ENCODE data around the gene KAT6B.

The KAT6B gene

DNA sequence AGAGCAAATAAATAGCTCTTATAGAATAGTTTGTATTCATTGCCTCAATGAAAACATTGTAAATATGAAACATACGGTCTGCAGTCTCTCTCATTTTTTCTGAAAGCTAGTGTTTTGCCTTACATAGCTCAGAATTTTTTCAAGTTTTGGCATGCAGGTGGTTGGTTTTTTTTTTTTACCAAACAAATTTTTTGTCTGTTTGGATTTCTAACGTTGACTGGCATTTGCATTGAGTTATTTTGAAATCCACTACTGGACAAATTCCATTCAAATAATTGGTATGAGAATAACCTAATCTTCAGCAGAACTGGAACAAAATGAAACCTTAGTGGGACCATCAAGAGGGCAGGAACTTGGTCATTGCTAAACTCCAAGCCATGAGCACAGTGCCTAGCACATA, 177.5 kb downstream of the KAT6B start:
- Histone ChIP-seq H3K27ac (no peak overlapping the region), H3K27me3 (ENCODE audit: control insufficient read depth, insufficient read depth, low read length) (no peaks in the 10 kb centered on the region), H3K4me2 (ENCODE audit: low read length) (no peak overlapping the region), H3K9ac (no peak overlapping the region), H2AFZ (no peak overlapping the region), H3K36me3 (ENCODE audit: control insufficient read depth, insufficient read depth, low read length) (no peaks in the 10 kb centered on the region), H3K4me1 (no peaks in the 10 kb centered on the region), H3K4me3 (ENCODE audit: low read depth, low read length) (no peak overlapping the region), H3K79me2 (peaks cover 2% of the 10 kb centered on the region), H3K9me3 (ENCODE audit: control insufficient read depth, low read length) (no peaks in the 10 kb centered on the region)
- TF ChIP-seq, protein P1, sequence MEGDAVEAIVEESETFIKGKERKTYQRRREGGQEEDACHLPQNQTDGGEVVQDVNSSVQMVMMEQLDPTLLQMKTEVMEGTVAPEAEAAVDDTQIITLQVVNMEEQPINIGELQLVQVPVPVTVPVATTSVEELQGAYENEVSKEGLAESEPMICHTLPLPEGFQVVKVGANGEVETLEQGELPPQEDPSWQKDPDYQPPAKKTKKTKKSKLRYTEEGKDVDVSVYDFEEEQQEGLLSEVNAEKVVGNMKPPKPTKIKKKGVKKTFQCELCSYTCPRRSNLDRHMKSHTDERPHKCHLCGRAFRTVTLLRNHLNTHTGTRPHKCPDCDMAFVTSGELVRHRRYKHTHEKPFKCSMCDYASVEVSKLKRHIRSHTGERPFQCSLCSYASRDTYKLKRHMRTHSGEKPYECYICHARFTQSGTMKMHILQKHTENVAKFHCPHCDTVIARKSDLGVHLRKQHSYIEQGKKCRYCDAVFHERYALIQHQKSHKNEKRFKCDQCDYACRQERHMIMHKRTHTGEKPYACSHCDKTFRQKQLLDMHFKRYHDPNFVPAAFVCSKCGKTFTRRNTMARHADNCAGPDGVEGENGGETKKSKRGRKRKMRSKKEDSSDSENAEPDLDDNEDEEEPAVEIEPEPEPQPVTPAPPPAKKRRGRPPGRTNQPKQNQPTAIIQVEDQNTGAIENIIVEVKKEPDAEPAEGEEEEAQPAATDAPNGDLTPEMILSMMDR (IDR thresholded peaks at IDR 0.05) = no peak

DNA sequence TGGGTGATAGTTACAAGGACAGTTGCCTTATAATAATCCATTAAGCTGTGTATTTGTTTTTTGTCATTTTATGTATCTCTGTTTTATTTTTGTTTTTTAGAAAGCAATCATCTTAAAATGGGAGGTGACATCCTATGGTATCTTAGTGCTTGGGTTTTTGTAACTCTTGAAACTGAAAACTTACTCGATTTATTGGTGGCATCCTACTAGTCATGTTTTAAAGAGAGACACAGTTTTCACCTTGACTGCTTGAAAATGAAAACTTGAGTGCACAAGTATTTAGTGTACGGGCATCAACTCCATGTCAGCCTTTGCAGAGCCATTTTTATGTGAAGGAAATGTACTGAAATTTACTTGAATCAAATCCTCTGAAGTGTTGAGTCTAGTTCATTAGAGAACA, 181.2 kb downstream of the KAT6B start:
- no peaks in the 10 kb centered on the region for H3K4me1 ChIP-seq
- H2AFZ ChIP-seq = no peak overlapping the region
- H3K4me3 ChIP-seq (ENCODE audit: low read depth, low read length) = no peak overlapping the region
- H3K36me3 ChIP-seq (ENCODE audit: control insufficient read depth, insufficient read depth, low read length) = no peaks in the 10 kb centered on the region
- H3K4me2 ChIP-seq (ENCODE audit: low read length) = no peak overlapping the region
- no peaks in the 10 kb centered on the region for H3K9me3 ChIP-seq (ENCODE audit: control insufficient read depth, low read length)
- H3K27me3 ChIP-seq (ENCODE audit: control insufficient read depth, insufficient read depth, low read length) = no peaks in the 10 kb centered on the region
- TF ChIP-seq, protein P1 (IDR thresholded peaks at IDR 0.05) = no peak
- no peak overlapping the region for H3K9ac ChIP-seq
- H3K79me2 ChIP-seq = peaks cover 4% of the 10 kb centered on the region
- no peak overlapping the region for H3K27ac ChIP-seq

DNA sequence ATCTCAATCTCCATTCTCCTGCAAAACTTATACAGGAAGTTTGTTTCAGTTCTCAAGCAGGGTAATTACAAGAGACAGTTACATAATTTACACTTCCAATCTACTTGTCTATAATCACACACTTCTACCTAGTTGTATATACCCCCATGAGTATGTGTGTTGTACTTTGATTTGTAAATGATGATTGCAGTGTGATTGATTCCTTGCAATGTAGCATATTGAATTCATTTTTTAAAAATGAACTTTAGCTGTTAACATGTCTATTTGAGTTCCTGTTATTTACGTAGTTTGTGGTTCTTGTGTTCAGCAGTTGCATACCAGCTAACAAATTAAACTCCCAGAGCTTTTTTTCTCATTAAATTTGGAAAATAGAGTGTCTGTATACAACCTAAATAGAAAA, 182.6 kb downstream of the KAT6B start:
- H3K9ac ChIP-seq = no peak overlapping the region
- H3K9me3 ChIP-seq (ENCODE audit: control insufficient read depth, low read length) = no peaks in the 10 kb centered on the region
- no peaks in the 10 kb centered on the region for H3K27me3 ChIP-seq (ENCODE audit: control insufficient read depth, insufficient read depth, low read length)
- no peak overlapping the region for H2AFZ ChIP-seq
- H3K27ac ChIP-seq = no peak overlapping the region
- H3K4me3 ChIP-seq (ENCODE audit: low read depth, low read length) = no peak overlapping the region
- H3K4me1 ChIP-seq = no peaks in the 10 kb centered on the region
- TF ChIP-seq, protein P1 (IDR thresholded peaks at IDR 0.05) = no peak
- no peaks in the 10 kb centered on the region for H3K36me3 ChIP-seq (ENCODE audit: control insufficient read depth, insufficient read depth, low read length)
- peaks cover 9% of the 10 kb centered on the region for H3K79me2 ChIP-seq
- H3K4me2 ChIP-seq (ENCODE audit: low read length) = no peak overlapping the region

DNA sequence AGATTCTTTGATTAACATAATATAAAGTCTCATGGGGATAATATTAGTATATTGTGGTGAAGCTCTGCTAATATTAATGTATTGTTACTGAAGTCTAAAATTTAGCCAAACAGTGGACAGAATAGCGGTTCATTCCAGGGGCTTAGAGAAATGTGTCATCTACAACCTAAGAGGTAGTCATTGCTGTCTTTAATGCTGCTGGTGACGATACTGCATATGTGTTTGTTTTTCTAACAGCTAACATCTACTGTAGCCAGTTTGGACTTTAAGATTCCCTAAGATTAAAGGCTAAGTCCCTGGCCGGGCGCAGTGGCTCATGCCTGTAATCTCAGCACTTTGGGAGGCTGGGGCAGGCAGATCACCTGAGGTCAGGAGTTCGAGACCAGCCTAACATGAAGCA, 183.0 kb downstream of the KAT6B start:
- H3K27ac ChIP-seq = no peak overlapping the region
- no peak overlapping the region for H3K4me2 ChIP-seq (ENCODE audit: low read length)
- H3K9me3 ChIP-seq (ENCODE audit: control insufficient read depth, low read length) = no peaks in the 10 kb centered on the region
- H3K9ac ChIP-seq = no peak overlapping the region
- no peaks in the 10 kb centered on the region for H3K36me3 ChIP-seq (ENCODE audit: control insufficient read depth, insufficient read depth, low read length)
- H3K79me2 ChIP-seq = peaks cover 9% of the 10 kb centered on the region
- no peaks in the 10 kb centered on the region for H3K27me3 ChIP-seq (ENCODE audit: control insufficient read depth, insufficient read depth, low read length)
- no peaks in the 10 kb centered on the region for H3K4me1 ChIP-seq
- no peak overlapping the region for H3K4me3 ChIP-seq (ENCODE audit: low read depth, low read length)
- TF ChIP-seq, protein P1 (IDR thresholded peaks at IDR 0.05) = no peak
- no peak overlapping the region for H2AFZ ChIP-seq

DNA sequence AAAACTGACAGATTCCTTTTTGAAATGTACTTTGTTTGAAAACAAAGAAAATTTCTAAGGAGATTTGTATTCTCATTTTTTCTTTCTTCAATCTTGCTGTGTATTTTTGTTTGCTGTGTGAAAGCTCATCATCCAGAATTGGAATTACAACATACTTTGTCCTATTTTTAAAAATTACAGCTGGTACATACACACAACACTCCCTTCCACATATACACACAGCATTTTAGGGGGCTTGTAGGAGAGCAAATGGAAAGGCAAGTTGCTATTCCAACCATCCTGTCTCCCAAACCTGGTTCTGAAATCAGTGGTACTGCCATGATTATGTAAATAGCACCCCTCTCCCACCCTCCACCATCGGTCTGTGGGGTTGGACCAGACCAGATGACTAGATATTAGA, 184.0 kb downstream of the KAT6B start:
- Histone ChIP-seq H2AFZ (no peak overlapping the region), H3K27ac (no peak overlapping the region), H3K4me1 (peaks cover 5% of the 10 kb centered on the region), H3K4me2 (ENCODE audit: low read length) (no peak overlapping the region), H3K27me3 (ENCODE audit: control insufficient read depth, insufficient read depth, low read length) (no peaks in the 10 kb centered on the region), H3K4me3 (ENCODE audit: low read depth, low read length) (no peak overlapping the region), H3K9ac (no peak overlapping the region), H3K79me2 (peaks cover 9% of the 10 kb centered on the region), H3K36me3 (ENCODE audit: control insufficient read depth, insufficient read depth, low read length) (no peaks in the 10 kb centered on the region), H3K9me3 (ENCODE audit: control insufficient read depth, low read length) (no peaks in the 10 kb centered on the region)
- TF ChIP-seq, protein P1 (IDR thresholded peaks at IDR 0.05) = no peak

All from parathyroid adenoma (tissue), 2 donors.